ENCODE results near the gene SATB2.

Gene SATB2

GRCh38 chr2:199312931-199313330, 144.8 kb downstream of the SATB2 start:
- Histone ChIP-seq H3K36me3 (ENCODE audit: control insufficient read depth in 1 of 2, insufficient read depth in 2 of 2, low read length in 2 of 2) (no peaks in the 10 kb centered on the region), H3K9me3 (ENCODE audit: control insufficient read depth in 1 of 2, low read length in 2 of 2) (no peaks in the 10 kb centered on the region), H3K4me1 (ENCODE audit: control insufficient read depth in 1 of 2, insufficient read depth in 2 of 2, low read length in 2 of 2) (no peaks in the 10 kb centered on the region), H3K27me3 (ENCODE audit: control insufficient read depth in 1 of 2, insufficient read depth in 2 of 2, low read length in 2 of 2) (no peaks in the 10 kb centered on the region), H3K27ac (ENCODE audit: low read depth, low read length) (no peak overlapping the region), H3K4me3 (ENCODE audit: low read depth in 1 of 2, low read length in 2 of 2) (no peak overlapping the region), H3K9ac (ENCODE audit: low read depth in 1 of 2, low read length in 2 of 2) (no peak overlapping the region)

DNA sequence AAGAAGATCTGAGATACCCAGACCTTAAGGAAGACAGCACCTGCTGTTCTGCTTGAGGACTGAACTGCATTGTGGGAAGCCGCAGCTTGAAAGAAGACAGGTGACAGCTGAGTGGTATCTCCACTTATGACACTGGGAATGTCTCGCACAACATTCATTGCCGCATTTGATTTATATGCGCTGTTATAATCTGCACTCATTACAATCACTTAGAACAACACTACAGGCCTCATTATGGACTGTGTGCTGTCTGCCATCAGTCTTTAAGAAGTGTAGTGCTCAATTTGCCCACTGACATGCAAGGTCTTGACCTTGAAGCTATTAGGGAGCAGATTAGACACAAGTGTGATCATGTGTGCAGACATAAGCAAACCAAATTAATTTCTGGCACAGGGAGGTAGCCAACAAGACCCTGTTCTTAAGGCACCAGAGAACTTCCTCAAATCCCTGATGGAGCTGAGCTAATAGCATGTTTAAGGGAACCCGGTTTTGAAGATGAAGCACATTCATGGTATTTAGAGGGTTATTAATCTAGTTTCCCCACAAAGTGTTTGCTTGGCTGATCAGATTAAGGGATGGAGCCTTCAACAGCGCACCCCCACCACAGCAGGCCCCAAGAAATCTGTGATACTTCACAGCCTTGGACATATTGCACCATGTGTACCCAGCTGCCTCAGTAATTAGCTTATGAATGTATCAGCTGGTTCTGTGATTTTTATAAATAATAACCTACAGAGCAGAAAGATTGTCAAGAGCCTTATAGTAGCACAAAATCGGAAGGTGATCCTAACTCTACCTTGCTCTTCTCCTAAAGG, 146.8 kb downstream of the SATB2 start:
- no peaks in the 10 kb centered on the region for H3K4me1 ChIP-seq (ENCODE audit: control insufficient read depth in 1 of 2, insufficient read depth in 2 of 2, low read length in 2 of 2)
- no peaks in the 10 kb centered on the region for H3K9me3 ChIP-seq (ENCODE audit: control insufficient read depth in 1 of 2, low read length in 2 of 2)
- H3K4me3 ChIP-seq (ENCODE audit: low read depth in 1 of 2, low read length in 2 of 2) = no peak overlapping the region
- H3K27me3 ChIP-seq (ENCODE audit: control insufficient read depth in 1 of 2, insufficient read depth in 2 of 2, low read length in 2 of 2) = no peaks in the 10 kb centered on the region
- H3K9ac ChIP-seq (ENCODE audit: low read depth in 1 of 2, low read length in 2 of 2) = no peak overlapping the region
- no peaks in the 10 kb centered on the region for H3K36me3 ChIP-seq (ENCODE audit: control insufficient read depth in 1 of 2, insufficient read depth in 2 of 2, low read length in 2 of 2)
- H3K27ac ChIP-seq (ENCODE audit: low read depth, low read length) = no peak overlapping the region

DNA sequence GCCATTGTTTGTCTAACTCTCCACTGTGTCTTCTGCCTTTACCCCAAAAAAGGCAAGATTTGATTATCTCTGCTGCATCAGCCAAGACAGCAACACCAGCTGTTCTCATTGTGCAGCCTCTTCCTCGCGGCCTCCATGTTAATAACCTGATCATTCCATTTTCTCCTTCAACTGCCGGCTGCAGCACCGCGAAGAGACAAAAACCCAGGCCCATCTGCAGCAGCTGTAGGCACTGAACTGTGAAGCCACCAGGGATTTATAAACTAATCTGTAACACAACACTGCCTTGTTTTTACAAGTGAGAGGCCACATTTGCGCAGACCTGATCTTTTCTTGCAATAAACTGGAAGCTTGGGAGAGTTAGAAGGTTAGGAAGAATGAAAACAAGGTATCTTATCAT, 147.8 kb downstream of the SATB2 start:
- no peak overlapping the region for H3K4me3 ChIP-seq (ENCODE audit: low read depth in 1 of 2, low read length in 2 of 2)
- no peaks in the 10 kb centered on the region for H3K27me3 ChIP-seq (ENCODE audit: control insufficient read depth in 1 of 2, insufficient read depth in 2 of 2, low read length in 2 of 2)
- no peak overlapping the region for H3K27ac ChIP-seq (ENCODE audit: low read depth, low read length)
- no peaks in the 10 kb centered on the region for H3K9me3 ChIP-seq (ENCODE audit: control insufficient read depth in 1 of 2, low read length in 2 of 2)
- no peaks in the 10 kb centered on the region for H3K36me3 ChIP-seq (ENCODE audit: control insufficient read depth in 1 of 2, insufficient read depth in 2 of 2, low read length in 2 of 2)
- H3K9ac ChIP-seq (ENCODE audit: low read depth in 1 of 2, low read length in 2 of 2) = no peak overlapping the region
- no peaks in the 10 kb centered on the region for H3K4me1 ChIP-seq (ENCODE audit: control insufficient read depth in 1 of 2, insufficient read depth in 2 of 2, low read length in 2 of 2)

- H3K27ac ChIP-seq (ENCODE audit: low read depth, low read length) = no peak overlapping the region
- H3K27me3 ChIP-seq (ENCODE audit: control insufficient read depth in 1 of 2, insufficient read depth in 2 of 2, low read length in 2 of 2) = no peaks in the 10 kb centered on the region
- no peaks in the 10 kb centered on the region for H3K9me3 ChIP-seq (ENCODE audit: control insufficient read depth in 1 of 2, low read length in 2 of 2)
- no peak overlapping the region for H3K4me3 ChIP-seq (ENCODE audit: low read depth in 1 of 2, low read length in 2 of 2)
- H3K9ac ChIP-seq (ENCODE audit: low read depth in 1 of 2, low read length in 2 of 2) = no peak overlapping the region
- H3K4me1 ChIP-seq (ENCODE audit: control insufficient read depth in 1 of 2, insufficient read depth in 2 of 2, low read length in 2 of 2) = no peaks in the 10 kb centered on the region
- no peaks in the 10 kb centered on the region for H3K36me3 ChIP-seq (ENCODE audit: control insufficient read depth in 1 of 2, insufficient read depth in 2 of 2, low read length in 2 of 2)
Measured at GRCh38 chr2:199309411-199309810, 148.3 kb downstream of the SATB2 start.

- no peaks in the 10 kb centered on the region for H3K4me1 ChIP-seq (ENCODE audit: control insufficient read depth in 1 of 2, insufficient read depth in 2 of 2, low read length in 2 of 2)
- no peaks in the 10 kb centered on the region for H3K27me3 ChIP-seq (ENCODE audit: control insufficient read depth in 1 of 2, insufficient read depth in 2 of 2, low read length in 2 of 2)
- H3K36me3 ChIP-seq (ENCODE audit: control insufficient read depth in 1 of 2, insufficient read depth in 2 of 2, low read length in 2 of 2) = no peaks in the 10 kb centered on the region
- H3K4me3 ChIP-seq (ENCODE audit: low read depth in 1 of 2, low read length in 2 of 2) = no peak overlapping the region
- no peak overlapping the region for H3K9ac ChIP-seq (ENCODE audit: low read depth in 1 of 2, low read length in 2 of 2)
- no peak overlapping the region for H3K27ac ChIP-seq (ENCODE audit: low read depth, low read length)
- H3K9me3 ChIP-seq (ENCODE audit: control insufficient read depth in 1 of 2, low read length in 2 of 2) = no peaks in the 10 kb centered on the region
Measured at GRCh38 chr2:199308567-199308966, 149.2 kb downstream of the SATB2 start.

GRCh38 chr2:199307461-199307860, 150.3 kb downstream of the SATB2 start:
- H3K27ac ChIP-seq (ENCODE audit: low read depth, low read length) = no peak overlapping the region
- H3K4me1 ChIP-seq (ENCODE audit: control insufficient read depth in 1 of 2, insufficient read depth in 2 of 2, low read length in 2 of 2) = no peaks in the 10 kb centered on the region
- no peaks in the 10 kb centered on the region for H3K27me3 ChIP-seq (ENCODE audit: control insufficient read depth in 1 of 2, insufficient read depth in 2 of 2, low read length in 2 of 2)
- no peaks in the 10 kb centered on the region for H3K36me3 ChIP-seq (ENCODE audit: control insufficient read depth in 1 of 2, insufficient read depth in 2 of 2, low read length in 2 of 2)
- H3K9ac ChIP-seq (ENCODE audit: low read depth in 1 of 2, low read length in 2 of 2) = no peak overlapping the region
- no peaks in the 10 kb centered on the region for H3K9me3 ChIP-seq (ENCODE audit: control insufficient read depth in 1 of 2, low read length in 2 of 2)
- H3K4me3 ChIP-seq (ENCODE audit: low read depth in 1 of 2, low read length in 2 of 2) = no peak overlapping the region

DNA sequence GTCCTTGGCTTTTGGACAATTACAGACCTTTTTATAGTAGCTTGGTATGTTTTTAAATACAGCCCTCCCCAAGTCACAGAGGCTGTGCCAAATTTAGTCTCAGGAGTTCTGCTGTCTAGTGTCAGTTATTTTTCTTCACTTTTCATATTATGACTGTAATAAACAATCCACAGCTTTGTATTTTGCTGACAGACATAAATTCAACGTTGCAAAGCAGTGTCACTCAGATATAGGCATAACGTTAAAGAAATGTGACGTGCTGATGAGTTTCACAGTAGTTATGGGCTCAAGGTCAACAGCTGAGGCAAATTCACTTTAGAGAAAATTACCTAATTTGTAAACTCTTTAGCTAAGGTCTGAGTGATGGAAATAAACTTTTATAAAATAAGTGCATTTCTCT, 151.6 kb downstream of the SATB2 start:
- Histone ChIP-seq H3K9ac (ENCODE audit: low read depth in 1 of 2, low read length in 2 of 2) (no peak overlapping the region), H3K27me3 (ENCODE audit: control insufficient read depth in 1 of 2, insufficient read depth in 2 of 2, low read length in 2 of 2) (no peaks in the 10 kb centered on the region), H3K36me3 (ENCODE audit: control insufficient read depth in 1 of 2, insufficient read depth in 2 of 2, low read length in 2 of 2) (no peaks in the 10 kb centered on the region), H3K4me3 (ENCODE audit: low read depth in 1 of 2, low read length in 2 of 2) (no peak overlapping the region), H3K4me1 (ENCODE audit: control insufficient read depth in 1 of 2, insufficient read depth in 2 of 2, low read length in 2 of 2) (no peaks in the 10 kb centered on the region), H3K9me3 (ENCODE audit: control insufficient read depth in 1 of 2, low read length in 2 of 2) (no peaks in the 10 kb centered on the region), H3K27ac (ENCODE audit: low read depth, low read length) (no peak overlapping the region)

DNA sequence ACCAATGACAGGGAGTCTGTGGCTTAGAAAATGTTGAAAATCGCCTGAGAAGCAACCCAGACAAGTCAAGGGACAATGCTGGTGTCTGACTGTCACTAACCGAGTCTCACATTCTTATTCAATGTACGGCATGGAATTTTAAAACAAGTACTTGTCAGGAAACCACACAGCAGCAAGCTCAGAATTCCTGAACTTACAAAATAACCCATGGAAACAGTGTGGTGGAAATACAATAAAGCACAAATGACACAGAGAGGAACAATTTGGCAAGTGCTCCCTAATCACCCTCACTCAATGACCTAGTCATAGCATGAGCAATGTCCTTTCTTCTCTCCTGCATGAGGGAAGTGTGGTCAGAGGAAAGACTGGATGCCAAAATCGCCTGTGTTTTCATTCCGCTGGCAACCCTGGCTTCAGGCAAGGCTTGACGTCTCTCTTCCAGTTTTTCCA, 154.0 kb downstream of the SATB2 start:
- Histone ChIP-seq H3K27ac (ENCODE audit: low read depth, low read length) (no peak overlapping the region), H3K36me3 (ENCODE audit: control insufficient read depth in 1 of 2, insufficient read depth in 2 of 2, low read length in 2 of 2) (no peaks in the 10 kb centered on the region), H3K9ac (ENCODE audit: low read depth in 1 of 2, low read length in 2 of 2) (no peak overlapping the region), H3K4me1 (ENCODE audit: control insufficient read depth in 1 of 2, insufficient read depth in 2 of 2, low read length in 2 of 2) (no peaks in the 10 kb centered on the region), H3K4me3 (ENCODE audit: low read depth in 1 of 2, low read length in 2 of 2) (no peak overlapping the region), H3K9me3 (ENCODE audit: control insufficient read depth in 1 of 2, low read length in 2 of 2) (no peaks in the 10 kb centered on the region), H3K27me3 (ENCODE audit: control insufficient read depth in 1 of 2, insufficient read depth in 2 of 2, low read length in 2 of 2) (no peaks in the 10 kb centered on the region)

GRCh38 chr2:199302851-199303250, 154.9 kb downstream of the SATB2 start:
- Histone ChIP-seq H3K9ac (ENCODE audit: low read depth in 1 of 2, low read length in 2 of 2) (no peak overlapping the region), H3K4me3 (ENCODE audit: low read depth in 1 of 2, low read length in 2 of 2) (no peak overlapping the region), H3K36me3 (ENCODE audit: control insufficient read depth in 1 of 2, insufficient read depth in 2 of 2, low read length in 2 of 2) (no peaks in the 10 kb centered on the region), H3K27ac (ENCODE audit: low read depth, low read length) (no peak overlapping the region), H3K4me1 (ENCODE audit: control insufficient read depth in 1 of 2, insufficient read depth in 2 of 2, low read length in 2 of 2) (no peaks in the 10 kb centered on the region), H3K27me3 (ENCODE audit: control insufficient read depth in 1 of 2, insufficient read depth in 2 of 2, low read length in 2 of 2) (no peaks in the 10 kb centered on the region), H3K9me3 (ENCODE audit: control insufficient read depth in 1 of 2, low read length in 2 of 2) (no peaks in the 10 kb centered on the region)

- H3K27me3 ChIP-seq (ENCODE audit: control insufficient read depth in 1 of 2, insufficient read depth in 2 of 2, low read length in 2 of 2) = no peaks in the 10 kb centered on the region
- H3K27ac ChIP-seq (ENCODE audit: low read depth, low read length) = no peak overlapping the region
- no peaks in the 10 kb centered on the region for H3K4me1 ChIP-seq (ENCODE audit: control insufficient read depth in 1 of 2, insufficient read depth in 2 of 2, low read length in 2 of 2)
- no peaks in the 10 kb centered on the region for H3K9me3 ChIP-seq (ENCODE audit: control insufficient read depth in 1 of 2, low read length in 2 of 2)
- H3K9ac ChIP-seq (ENCODE audit: low read depth in 1 of 2, low read length in 2 of 2) = no peak overlapping the region
- H3K4me3 ChIP-seq (ENCODE audit: low read depth in 1 of 2, low read length in 2 of 2) = no peak overlapping the region
- H3K36me3 ChIP-seq (ENCODE audit: control insufficient read depth in 1 of 2, insufficient read depth in 2 of 2, low read length in 2 of 2) = no peaks in the 10 kb centered on the region
Measured at GRCh38 chr2:199288424-199288823, 169.3 kb downstream of the SATB2 start.
